HG03066 (cell line): ENCODE measurements around the gene INIP.
"Not testable (repeated sequence)": the region's sequence is repeated elsewhere in the genome, so short reads cannot be mapped to it uniquely, and the experiment has no call there.

Experiments used
- ATAC-seq: cut with Tn5 transposase; IDR thresholded peaks from one replicate; pipeline ENCODE4 v1.9.1; 2021; ENCODE audit warnings: low read depth; ENCODE audit not compliant: unreplicated experiment

INIP gene

GRCh38 chr9:112677040-112677439, 40.9 kb downstream of the INIP start:
- ATAC-seq = no peak

DNA sequence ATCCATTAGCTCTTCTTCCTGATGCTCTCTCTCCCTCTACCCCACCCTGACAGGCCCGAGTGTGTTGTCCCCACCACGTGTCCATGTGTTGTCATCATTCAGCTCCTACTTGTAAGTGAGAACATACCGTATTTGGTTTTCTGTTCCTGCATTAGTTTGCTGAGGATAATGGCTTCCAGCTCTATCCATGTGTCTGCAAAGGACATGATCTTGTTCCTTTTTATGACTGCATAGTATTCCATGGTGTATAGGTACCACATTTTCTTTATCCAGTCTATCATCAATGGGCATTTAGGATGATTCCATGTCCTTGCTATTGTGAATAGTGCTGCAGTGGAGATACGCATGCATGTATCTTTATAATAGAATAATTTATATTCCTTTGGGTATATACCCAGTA, 44.7 kb downstream of the INIP start:
- ATAC-seq = not testable (repeated sequence)

DNA sequence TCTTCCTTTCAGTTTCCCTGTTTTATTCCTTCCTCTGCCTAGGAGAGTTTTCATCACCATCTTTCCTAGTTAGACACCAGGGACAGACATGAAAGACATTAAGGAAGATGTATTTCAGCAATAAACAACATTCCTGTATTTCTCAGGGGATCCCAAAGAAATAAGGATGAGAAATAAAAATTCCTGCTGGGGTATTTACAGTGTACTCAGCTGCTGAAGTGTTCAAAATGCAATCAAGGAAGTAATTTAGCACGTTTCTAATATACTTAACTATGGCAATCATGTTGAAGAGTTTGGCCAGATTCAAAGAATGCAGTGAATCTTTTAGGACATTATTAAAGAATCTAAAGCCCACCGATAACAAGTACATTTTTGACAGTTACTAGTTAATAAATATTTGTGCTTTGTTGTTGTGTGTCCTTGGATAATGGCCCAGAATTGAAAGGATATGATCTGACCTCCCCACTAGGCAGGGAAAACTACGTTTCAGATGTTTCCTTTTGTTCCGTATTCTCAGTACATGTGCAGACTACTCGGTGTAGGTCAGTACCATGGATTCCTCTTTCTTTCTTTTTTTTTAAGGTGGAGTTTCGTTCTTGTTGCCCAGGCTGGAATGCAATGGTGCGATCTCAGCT, 46.8 kb downstream of the INIP start:
- no peak for ATAC-seq

GRCh38 chr9:112669326-112669725, 48.6 kb downstream of the INIP start:
- no peak for ATAC-seq

GRCh38 chr9:112665347-112665746, 52.6 kb downstream of the INIP start:
- no peak for ATAC-seq

DNA sequence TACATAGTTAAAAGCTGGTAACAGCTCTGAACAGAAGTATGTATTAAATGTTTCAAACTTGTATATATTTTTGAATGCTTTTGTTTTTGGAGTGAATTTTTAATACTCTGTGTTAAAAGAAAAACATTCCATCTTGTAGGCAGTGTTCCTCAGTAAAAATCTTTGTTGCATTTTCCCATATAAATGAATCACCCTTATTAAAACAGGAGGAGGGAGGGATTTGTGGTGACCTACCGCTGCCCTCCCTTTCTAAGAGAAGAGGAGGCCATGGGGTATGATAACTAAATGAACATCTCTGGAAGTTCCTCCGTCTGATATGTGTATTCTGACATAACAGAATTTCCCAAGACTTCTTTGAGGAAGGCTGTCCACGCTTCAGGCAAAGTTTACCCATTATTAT, 53.4 kb downstream of the INIP start:
- no peak for ATAC-seq

- no peak for ATAC-seq
These were observed 54.2 kb downstream of the INIP start for GRCh38 chr9:112663681-112664080.

- ATAC-seq = no peak
These were observed 58.0 kb downstream of the INIP start for GRCh38 chr9:112659906-112660305.

DNA sequence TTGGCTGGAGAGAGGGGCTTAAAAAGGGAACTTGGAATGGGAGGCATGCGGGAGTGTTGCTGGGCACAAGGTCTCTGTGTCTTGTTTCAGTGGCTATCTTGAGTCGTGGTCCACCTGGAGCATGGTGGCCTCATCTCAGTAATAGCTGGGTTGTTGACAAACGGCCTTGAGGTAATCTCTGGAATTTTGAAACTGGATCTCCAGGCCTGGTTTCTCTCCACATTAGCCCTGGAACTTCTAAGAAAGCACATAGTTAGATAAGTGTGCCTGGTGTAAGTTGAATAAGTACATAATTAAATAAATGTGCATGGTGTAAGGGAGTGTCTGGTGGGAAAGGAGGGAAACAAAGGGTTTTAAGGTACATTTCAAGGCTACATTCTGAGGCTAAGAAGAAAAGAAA, 62.2 kb downstream of the INIP start:
- no peak for ATAC-seq

- ATAC-seq = no peak
These were observed 63.6 kb downstream of the INIP start for GRCh38 chr9:112654282-112654681.

- ATAC-seq = no peak
These were observed 69.3 kb downstream of the INIP start for GRCh38 chr9:112648624-112649023.

DNA sequence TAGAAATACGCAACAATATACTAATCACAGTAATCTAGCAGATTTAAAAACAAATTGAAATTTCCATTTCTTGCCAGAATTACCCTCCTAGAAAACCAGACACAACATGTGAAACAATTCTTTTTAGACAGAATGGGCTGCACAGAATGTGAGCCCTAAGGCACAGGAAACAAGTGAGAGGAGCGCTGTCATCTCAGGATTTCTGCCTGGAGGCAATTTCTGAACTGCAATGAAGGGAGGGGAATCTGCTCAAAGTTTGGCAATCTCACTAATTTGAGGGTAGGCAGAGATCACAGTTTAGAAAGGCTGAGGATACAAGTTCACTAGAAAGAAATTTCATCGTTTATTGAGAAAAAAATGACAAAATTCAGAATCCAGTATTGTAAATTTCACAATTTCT, 70.3 kb downstream of the INIP start:
- no peak for ATAC-seq

GRCh38 chr9:112642126-112642525, 75.8 kb downstream of the INIP start:
- no peak for ATAC-seq

DNA sequence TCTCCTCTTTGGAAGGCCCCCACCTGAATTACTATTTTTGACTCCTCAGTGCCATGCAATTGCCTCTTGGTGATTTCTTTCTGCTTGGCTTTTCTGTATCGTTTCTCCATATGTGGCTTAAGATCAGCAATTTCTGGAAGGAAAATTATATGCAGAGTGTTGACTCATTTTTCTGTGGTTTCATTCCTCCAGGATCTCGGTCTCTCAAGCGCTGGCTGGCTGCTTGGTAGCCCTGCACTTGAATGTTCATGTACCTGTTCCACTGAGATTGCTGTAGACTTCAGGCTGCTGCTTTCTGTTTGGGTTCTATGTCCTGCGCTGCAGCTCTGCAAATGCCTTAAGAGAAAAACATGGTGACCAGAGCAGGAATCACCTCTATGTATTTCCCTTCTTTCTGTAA, 77.6 kb downstream of the INIP start:
- ATAC-seq = no peak
